Measurements from ENCODE around the gene ZW10. TPM values are rescaled to one million over a fixed set of nuclear protein-coding genes. Genes with fewer than 3 reads are reported as not detected.

The ZW10 gene
- total and polyA plus RNA-seq, 2 experiments from 2014 or later: 12.3 to 30.5 TPM

DNA sequence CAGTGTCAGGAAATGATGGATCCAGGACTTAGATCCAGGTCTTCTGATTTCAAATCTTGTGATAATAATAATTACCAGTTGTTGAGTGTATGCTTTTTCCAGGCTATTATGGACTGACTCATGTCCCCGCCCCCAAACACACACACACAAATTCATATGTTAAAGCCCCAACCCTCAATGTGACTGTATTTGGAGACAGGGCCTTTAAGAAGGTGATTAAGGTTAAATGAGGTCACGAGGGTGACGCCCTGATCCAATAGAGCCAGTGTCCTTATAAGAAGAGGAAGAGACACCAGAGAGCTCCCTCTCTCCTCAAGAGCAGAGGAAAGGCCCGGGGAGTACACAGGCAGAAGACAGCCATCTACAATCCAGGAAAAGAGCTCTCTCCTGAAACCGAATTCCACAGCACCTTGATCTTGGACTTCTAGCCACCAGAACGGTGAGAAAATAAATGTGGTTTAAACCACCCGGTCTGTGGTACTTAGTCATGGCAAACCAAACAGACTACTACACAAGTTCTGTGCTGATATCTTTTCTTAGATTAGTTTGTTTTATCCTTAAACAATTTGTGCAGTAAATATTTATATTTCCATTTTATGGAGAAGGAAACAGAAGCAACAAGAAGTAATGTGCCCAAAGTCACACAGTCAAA is 75.6 kb downstream of the ZW10 start:
- no peaks in the 10 kb centered on the region for H3K4me1 ChIP-seq (ENCODE audit: insufficient read depth)
- no peak for TF ChIP-seq POLR2AphosphoS5 (IDR thresholded peaks at IDR 0.05; ENCODE audit: low read depth)
- TF ChIP-seq JUNB (IDR thresholded peaks at IDR 0.05; ENCODE audit: unreplicated experiment): no peak
- no peak for TF ChIP-seq ZNF114 (CRISPR knock-in tag; IDR thresholded peaks at IDR 0.05)
- no peak for TF ChIP-seq ZNF331 (CRISPR knock-in tag; IDR thresholded peaks at IDR 0.05; ENCODE audit: low read depth)
- TF ChIP-seq, protein P1, sequence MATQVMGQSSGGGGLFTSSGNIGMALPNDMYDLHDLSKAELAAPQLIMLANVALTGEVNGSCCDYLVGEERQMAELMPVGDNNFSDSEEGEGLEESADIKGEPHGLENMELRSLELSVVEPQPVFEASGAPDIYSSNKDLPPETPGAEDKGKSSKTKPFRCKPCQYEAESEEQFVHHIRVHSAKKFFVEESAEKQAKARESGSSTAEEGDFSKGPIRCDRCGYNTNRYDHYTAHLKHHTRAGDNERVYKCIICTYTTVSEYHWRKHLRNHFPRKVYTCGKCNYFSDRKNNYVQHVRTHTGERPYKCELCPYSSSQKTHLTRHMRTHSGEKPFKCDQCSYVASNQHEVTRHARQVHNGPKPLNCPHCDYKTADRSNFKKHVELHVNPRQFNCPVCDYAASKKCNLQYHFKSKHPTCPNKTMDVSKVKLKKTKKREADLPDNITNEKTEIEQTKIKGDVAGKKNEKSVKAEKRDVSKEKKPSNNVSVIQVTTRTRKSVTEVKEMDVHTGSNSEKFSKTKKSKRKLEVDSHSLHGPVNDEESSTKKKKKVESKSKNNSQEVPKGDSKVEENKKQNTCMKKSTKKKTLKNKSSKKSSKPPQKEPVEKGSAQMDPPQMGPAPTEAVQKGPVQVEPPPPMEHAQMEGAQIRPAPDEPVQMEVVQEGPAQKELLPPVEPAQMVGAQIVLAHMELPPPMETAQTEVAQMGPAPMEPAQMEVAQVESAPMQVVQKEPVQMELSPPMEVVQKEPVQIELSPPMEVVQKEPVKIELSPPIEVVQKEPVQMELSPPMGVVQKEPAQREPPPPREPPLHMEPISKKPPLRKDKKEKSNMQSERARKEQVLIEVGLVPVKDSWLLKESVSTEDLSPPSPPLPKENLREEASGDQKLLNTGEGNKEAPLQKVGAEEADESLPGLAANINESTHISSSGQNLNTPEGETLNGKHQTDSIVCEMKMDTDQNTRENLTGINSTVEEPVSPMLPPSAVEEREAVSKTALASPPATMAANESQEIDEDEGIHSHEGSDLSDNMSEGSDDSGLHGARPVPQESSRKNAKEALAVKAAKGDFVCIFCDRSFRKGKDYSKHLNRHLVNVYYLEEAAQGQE (IDR thresholded peaks at IDR 0.05; ENCODE audit: unreplicated experiment): no peak
- TF ChIP-seq STAT1 (IDR thresholded peaks at IDR 0.05; ENCODE audit: unreplicated experiment): no peak
- no peak for TF ChIP-seq CTCF (conservative IDR thresholded peaks at IDR 0.05; ENCODE audit: low read depth in 2 of 2)
- no peak for TF ChIP-seq EZH2phosphoT487 (IDR thresholded peaks at IDR 0.05; ENCODE audit: unreplicated experiment)
- no peak for TF ChIP-seq ZNF462 (CRISPR knock-in tag; IDR thresholded peaks at IDR 0.05)
- no peak for TF ChIP-seq NANOG (IDR thresholded peaks at IDR 0.05; ENCODE audit: borderline replicate concordance)
- TF ChIP-seq, protein P2, sequence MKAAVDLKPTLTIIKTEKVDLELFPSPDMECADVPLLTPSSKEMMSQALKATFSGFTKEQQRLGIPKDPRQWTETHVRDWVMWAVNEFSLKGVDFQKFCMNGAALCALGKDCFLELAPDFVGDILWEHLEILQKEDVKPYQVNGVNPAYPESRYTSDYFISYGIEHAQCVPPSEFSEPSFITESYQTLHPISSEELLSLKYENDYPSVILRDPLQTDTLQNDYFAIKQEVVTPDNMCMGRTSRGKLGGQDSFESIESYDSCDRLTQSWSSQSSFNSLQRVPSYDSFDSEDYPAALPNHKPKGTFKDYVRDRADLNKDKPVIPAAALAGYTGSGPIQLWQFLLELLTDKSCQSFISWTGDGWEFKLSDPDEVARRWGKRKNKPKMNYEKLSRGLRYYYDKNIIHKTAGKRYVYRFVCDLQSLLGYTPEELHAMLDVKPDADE (IDR thresholded peaks at IDR 0.05): no peak
- no peak for TF ChIP-seq EZH2 (IDR thresholded peaks at IDR 0.05; ENCODE audit: low read depth, unreplicated experiment)
- TF ChIP-seq CREB1 (CRISPR knock-in tag; IDR thresholded peaks at IDR 0.05; ENCODE audit: low read depth): no peak

More for the DNA sequence above, 75.6 kb downstream of the ZW10 start:
- Histone ChIP-seq H3K4me3 (no peak overlapping the region), H3K36me3 (ENCODE audit: insufficient read depth) (no peaks in the 10 kb centered on the region), H3K4me2 (no peak overlapping the region), H4K20me1 (replicated peaks; ENCODE audit: insufficient read depth) (no peaks in the 10 kb centered on the region), H2AFZ (no peak overlapping the region), H3F3A (replicated peaks; ENCODE audit: low read depth) (no peaks in the 10 kb centered on the region), H3K27ac (ENCODE audit: low read depth) (no peak overlapping the region), H3K79me2 (replicated peaks; ENCODE audit: insufficient read depth) (no peaks in the 10 kb centered on the region), H3K9me2 (ENCODE audit: insufficient read depth) (0 out of 2 replicates have a peak, but pooled peaks cover 3% of the 10 kb centered on the region), H3K27me3 (ENCODE audit: insufficient read depth) (no peaks in the 10 kb centered on the region)
- Mint-ChIP-seq H3K4me1 (no peaks in the 10 kb centered on the region; the same call in 2 of the 3 replicates), H3K4me3 (no peak overlapping the region), H3K27me3 (ENCODE audit: insufficient read depth, low read depth, poor library complexity) (peaks cover 9% of the 10 kb centered on the region), H3K9me3 (peaks cover 7% of the 10 kb centered on the region; the same call in 1 of the 3 replicates), H3K27ac (no peak overlapping the region), H3K36me3 (ENCODE audit: low read depth) (peaks cover 3% of the 10 kb centered on the region; the same call in 2 of the 3 replicates)
- DNase-seq (ENCODE audit: low spot score): no peak
- no peak for ATAC-seq
